HG02798 (cell line): ENCODE results near the gene DNAJC15.

Experiments used
- ATAC-seq: cut with Tn5 transposase; IDR thresholded peaks from one replicate; pipeline ENCODE4 v1.9.1; 2021; ENCODE audit warnings: mild to moderate bottlenecking; ENCODE audit not compliant: unreplicated experiment, poor library complexity

Gene DNAJC15

DNA sequence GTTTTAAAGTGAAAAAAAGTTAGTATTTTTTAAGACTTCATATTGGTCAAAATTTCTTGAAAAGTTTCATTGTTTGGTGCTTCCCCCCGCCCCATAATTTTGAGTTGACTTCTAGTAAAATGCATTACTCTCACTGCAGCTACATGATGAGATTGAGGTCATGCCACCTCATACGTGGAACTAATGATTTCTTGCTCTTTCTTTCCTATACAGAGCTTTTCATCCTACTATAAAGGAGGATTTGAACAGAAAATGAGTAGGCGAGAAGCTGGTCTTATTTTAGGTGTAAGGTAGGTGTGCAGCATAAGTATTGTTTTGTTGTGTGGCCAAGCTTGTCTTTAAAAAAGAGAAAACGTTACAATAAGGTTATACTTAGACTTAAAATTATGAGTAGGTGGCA is 55.0 kb downstream of the DNAJC15 start:
- no peak for ATAC-seq

- no peak for ATAC-seq
Observed at GRCh38 chr13:43079392-43079931, 56.1 kb downstream of the DNAJC15 start.

GRCh38 chr13:43080199-43080598 is 56.8 kb downstream of the DNAJC15 start:
- ATAC-seq = no peak

- no peak for ATAC-seq
Observed at GRCh38 chr13:43081866-43082265, 58.5 kb downstream of the DNAJC15 start.

GRCh38 chr13:43083750-43084149 is 60.4 kb downstream of the DNAJC15 start:
- ATAC-seq = no peak

DNA sequence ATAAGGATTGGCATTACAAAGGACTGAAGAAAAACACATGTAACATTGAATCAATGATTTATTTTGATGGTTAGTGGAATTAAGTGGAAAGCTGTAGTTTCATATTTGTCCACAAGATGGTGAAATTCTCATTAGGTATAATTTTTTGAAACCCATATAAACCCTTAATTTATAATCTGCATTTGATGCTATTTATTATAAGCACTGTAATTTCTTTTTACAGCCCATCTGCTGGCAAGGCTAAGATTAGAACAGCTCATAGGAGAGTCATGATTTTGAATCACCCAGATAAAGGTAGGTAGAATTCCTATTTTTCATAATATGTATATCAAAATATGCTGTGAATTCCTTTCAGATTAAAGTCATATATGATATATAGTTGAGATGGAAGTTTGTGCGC is 62.2 kb downstream of the DNAJC15 start:
- no peak for ATAC-seq

DNA sequence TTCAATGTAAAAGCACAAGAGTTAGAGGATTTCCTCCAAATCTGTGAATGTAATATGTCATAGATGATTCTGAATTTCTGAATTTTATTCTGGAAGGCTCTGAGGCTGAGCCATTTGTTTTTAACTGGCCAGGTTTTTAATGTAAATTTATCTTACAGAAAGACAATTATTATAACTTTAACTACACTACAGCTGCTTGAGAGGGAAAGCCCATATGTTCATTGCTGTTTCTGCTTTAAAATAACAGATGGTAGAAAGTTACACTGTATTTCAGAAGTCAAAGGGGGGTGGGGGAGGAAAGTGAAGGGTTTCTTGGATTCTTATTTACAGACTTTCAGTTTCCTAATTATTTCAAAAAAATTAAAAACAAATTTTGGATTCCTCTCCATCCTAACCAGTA is 62.8 kb downstream of the DNAJC15 start:
- ATAC-seq = no peak

GRCh38 chr13:43088093-43088511 is 64.7 kb downstream of the DNAJC15 start:
- peak; percentile 51 for ATAC-seq

DNA sequence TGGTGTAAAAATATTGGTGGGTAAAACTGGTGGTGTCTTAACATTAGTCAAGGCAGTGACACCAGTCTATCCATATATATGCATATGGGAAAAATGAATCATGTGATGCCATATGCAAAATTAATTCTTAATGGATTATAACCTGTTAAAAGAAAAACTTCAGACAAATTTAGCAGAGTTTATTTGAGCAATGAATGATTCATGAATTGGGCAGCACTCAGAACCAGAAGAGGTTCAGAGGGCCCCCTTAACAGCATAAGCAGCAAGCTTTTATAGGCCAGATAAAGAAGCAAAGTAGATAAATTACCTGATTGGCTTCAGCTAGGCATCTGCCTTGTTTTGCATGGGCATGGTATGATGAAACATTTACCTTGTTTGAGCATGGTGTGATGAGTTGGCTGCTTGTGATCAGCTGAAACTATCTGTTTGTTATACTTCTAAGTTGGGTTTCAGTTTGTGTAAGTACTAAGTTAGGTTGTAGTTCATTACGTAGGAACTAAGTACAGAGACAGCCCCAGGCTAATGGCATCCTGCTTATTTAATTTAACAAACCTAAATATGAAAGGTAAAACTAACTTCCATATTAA is 66.6 kb downstream of the DNAJC15 start:
- no peak for ATAC-seq

DNA sequence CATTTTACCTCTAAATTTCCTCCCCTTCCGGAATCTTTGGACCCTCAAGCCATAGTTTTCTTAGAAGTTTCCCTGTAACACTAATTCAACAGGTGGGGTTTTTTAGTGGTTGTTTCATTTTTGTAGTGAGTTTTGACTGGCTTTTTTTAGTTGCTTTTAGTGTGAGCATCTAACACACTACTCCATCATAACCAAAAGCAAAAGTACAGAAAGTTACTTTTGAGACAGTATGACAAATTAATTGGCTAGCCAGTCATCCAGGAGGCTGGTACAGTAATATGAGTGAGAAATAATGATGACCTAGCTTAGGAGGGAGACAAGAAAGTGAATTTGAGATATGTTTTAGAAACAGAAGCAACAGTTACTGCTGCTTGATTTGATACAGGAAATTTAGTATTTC is 71.5 kb downstream of the DNAJC15 start:
- peak; percentile 91 for ATAC-seq

DNA sequence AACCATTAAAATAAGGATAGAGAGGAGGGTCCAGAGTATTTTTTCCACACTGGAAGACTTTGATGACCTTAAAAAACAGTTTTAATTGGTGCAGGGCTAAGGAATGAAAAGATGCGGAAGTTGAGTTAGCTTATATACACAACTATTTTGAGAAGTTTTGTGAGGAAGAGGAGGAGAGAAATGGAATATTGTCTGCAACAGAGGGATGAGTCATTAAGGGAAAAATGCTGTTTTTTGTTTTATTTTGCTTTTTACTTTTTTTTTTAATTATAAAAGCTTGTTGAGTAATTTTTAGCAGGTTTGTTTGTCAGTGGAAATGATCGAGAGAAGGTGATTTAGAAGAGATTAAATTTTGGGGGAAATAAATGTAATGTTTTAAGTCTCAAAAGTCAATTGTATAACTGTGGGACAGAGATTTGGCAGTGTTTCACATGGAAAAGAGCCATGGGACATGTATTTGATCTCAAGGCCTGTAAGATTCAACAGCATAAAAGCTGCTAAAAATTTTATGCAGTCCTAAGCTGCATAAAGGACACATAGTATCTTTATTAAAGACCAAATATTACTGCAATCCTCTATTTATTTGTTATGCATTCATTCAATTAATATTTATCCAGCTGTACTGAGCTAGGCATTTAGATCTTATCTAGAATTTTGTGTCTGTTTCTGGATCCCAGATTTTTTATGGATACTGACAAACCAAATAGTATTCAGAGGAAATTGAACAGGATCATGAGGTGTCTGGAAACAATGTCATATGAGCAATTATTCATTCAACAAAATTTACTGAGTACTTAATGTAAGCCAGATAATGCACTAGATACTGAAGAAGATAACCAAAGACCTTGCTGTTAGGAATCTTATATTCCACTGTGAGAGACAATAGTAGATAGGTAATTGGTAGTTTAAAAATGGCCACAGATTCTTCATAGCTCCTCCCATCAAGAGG is 72.7 kb downstream of the DNAJC15 start:
- ATAC-seq = no peak

DNA sequence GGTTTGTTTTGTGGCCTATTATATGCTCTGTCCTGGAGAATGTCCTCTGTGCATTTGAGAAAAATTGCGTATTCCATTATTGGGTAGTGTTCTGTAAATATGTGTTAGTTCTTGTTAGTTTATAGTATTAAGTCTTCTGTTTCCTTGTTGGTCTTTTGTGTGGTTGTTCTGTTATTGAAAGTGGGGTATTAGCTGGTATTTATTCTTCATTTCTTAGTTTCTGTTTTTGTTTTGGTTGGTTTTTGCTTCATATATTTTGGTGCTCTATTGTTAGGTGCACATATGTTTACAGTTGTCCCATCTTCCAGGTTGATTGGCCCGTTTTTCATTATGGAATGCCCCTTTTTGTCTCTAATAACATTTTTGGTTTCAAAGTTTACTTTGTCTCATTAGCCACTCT is 77.3 kb downstream of the DNAJC15 start:
- peak; percentile 52 for ATAC-seq

DNA sequence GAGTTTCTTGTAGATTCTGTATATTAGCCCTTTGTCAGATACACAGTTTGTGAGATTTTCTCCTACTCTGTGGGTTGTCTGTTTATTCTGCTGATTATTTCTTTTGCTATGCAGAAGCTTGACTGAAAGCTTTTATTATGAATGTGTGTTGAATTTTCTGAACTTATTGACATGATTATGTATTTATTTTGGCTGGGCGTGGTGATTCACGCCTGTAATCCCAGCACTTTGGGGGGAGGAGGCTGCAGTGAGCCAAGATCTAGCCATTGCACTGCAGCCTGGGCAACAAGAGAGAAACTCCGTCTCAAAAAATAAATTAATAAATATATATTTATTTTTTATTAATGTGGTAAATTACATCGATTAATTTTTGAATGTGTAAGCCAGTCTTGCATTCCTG is 78.9 kb downstream of the DNAJC15 start:
- ATAC-seq = no peak

GRCh38 chr13:43107780-43108179 is 84.4 kb downstream of the DNAJC15 start:
- ATAC-seq = no peak

- no peak for ATAC-seq
Observed at GRCh38 chr13:43110036-43110435, 86.7 kb downstream of the DNAJC15 start.

DNA sequence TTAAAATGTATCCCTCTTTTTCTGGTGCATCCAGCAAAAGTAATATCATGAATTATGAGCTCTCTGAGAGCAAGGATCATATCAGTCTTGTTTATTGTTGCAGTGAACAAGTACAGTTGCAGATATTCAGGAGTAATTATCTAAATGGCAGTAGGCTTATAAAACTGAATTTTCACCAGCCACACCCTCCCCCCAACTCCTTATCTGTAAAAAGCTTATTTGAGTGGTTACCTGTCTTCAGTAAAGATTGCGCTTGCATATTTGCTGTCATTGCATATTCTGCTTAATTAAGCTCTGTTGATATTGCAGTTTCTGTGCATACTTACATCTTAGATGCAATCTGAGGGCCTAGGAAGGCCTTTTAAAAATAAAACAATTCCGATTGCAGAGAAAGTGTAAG is 87.3 kb downstream of the DNAJC15 start:
- ATAC-seq = no peak

DNA sequence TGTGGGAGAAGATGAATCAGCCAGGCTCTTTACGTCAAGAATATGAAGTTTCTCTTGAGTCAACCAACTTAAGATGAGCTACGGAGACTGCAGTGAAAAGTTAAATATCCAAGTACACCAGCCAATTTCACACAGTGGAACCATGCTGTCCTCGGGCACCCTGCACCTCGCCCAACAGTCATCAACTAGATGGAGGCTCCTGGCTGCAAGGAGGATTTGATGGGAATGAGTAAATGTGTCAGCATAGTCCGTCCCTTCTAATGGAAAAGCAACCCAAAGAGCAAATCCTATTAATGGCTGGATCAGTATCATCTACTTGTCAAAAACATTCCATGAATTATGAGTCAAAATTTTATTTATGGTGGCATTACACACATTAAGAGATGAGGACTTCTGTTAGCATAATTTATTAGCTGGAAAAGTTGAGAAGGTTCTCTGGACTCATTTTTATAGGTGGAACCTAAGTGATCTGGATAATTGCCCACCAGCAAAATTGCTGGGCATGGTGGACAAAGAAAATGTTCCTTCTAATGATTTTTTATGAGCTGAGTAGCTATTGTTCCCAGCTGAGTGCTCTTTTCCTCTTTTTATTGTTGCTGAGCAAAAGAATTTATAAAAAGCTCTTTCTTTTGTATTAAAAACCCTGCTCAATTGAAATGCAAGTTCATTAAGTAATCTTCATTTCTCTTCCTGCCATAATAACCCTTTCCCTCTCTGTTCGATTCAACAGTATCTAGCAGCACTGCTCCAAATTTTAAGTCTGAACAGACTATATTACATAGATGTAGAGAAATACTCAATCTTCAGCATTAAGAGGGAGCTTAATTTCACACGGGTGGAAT is 88.4 kb downstream of the DNAJC15 start:
- no peak for ATAC-seq

- no peak for ATAC-seq
Observed at GRCh38 chr13:43113603-43114002, 90.2 kb downstream of the DNAJC15 start.

- no peak for ATAC-seq
Observed at GRCh38 chr13:43114504-43114903, 91.1 kb downstream of the DNAJC15 start.

- no peak for ATAC-seq
Observed at GRCh38 chr13:43115141-43115540, 91.8 kb downstream of the DNAJC15 start.

- no peak for ATAC-seq
Observed at GRCh38 chr13:43116242-43116641, 92.9 kb downstream of the DNAJC15 start.
